Bronchial smooth muscle cell (primary cell): ENCODE results near the gene ARPC1A. TPM values are rescaled to one million over a fixed set of nuclear protein-coding genes. Genes with fewer than 3 reads are reported as not detected.

ENCODE experiments used
- total RNA-seq: library from RNA; depleted of rRNA; stranded (reverse); fragments of >200 nt; gene quantifications from 2 replicates; pipeline ENCODE4 v1.2.1, GENCODE V29; 2014

Gene ARPC1A
- 265 and 297 TPM in 2 replicates for total RNA-seq

GRCh38 chr7:99325592-99326407 lies at the start of gene ARPC1A:
Gene ARPC1A, plus strand, starts transcription at chr7:99325898. Its CDS starts 7,456 bp downstream, at chr7:99333354.

GRCh38 chr7:99374111-99375064 lies 48.7 kb downstream of the ARPC1A start, which contains the start of gene ARPC1B:
Gene ARPC1B, plus strand, starts transcription at chr7:99374730. Its CDS starts 10,985 bp downstream, at chr7:99385715.

GRCh38 chr7:99408379-99409191 lies 82.9 kb downstream of the ARPC1A start, which contains the start of the genes BUD31 and PDAP1:
Gene BUD31, plus strand, starts transcription at chr7:99408969. Its CDS starts 2,124 bp downstream, at chr7:99411093.
Gene PDAP1, minus strand, starts transcription at chr7:99408597. Its CDS starts 49 bp downstream, at chr7:99408548.

Other genes starting within 250 kb of the ARPC1A start
- gene SMURF1, start 181.8 kb upstream of the ARPC1A start, total RNA-seq = 12.6 and 13.6 TPM in 2 replicates
- gene KPNA7, start 117.8 kb upstream of the ARPC1A start, total RNA-seq = not detected in 2 replicates
- gene MYH16, start 53.1 kb upstream of the ARPC1A start, total RNA-seq = not detected in 2 replicates
- gene ARPC1B, start 48.8 kb downstream of the ARPC1A start, total RNA-seq = 603 and 610 TPM in 2 replicates
- gene PDAP1, start 82.7 kb downstream of the ARPC1A start, total RNA-seq = 29.8 and 31.1 TPM in 2 replicates
- 104 and 151 TPM in 2 replicates for gene BUD31, start 83.1 kb downstream of the ARPC1A start, total RNA-seq
- 6.3 and 6.6 TPM in 2 replicates for gene PTCD1, start 112.9 kb downstream of the ARPC1A start, total RNA-seq
- 26.5 and 27.6 TPM in 2 replicates for gene CPSF4, start 113.0 kb downstream of the ARPC1A start, total RNA-seq
- gene ATP5MF, start 140.3 kb downstream of the ARPC1A start, total RNA-seq = 201 and 565 TPM in 2 replicates
- 4.7 and 5.4 TPM in 2 replicates for gene ZNF789, start 147.0 kb downstream of the ARPC1A start, total RNA-seq
- gene ZNF394, start 174.4 kb downstream of the ARPC1A start, total RNA-seq = 19.7 and 21.1 TPM in 2 replicates
- gene ZKSCAN5, start 178.8 kb downstream of the ARPC1A start, total RNA-seq = 8.7 and 10.7 TPM in 2 replicates
- 8.0 and 8.4 TPM in 2 replicates for gene FAM200A, start 226.2 kb downstream of the ARPC1A start, total RNA-seq
- gene ZNF655, start 232.7 kb downstream of the ARPC1A start, total RNA-seq = 38.6 and 43.2 TPM in 2 replicates